ENCODE measurements around the gene ZBTB6. TPM values are rescaled to one million over a fixed set of nuclear protein-coding genes. Genes with fewer than 3 reads are reported as not detected.

The ZBTB6 gene, protein sequence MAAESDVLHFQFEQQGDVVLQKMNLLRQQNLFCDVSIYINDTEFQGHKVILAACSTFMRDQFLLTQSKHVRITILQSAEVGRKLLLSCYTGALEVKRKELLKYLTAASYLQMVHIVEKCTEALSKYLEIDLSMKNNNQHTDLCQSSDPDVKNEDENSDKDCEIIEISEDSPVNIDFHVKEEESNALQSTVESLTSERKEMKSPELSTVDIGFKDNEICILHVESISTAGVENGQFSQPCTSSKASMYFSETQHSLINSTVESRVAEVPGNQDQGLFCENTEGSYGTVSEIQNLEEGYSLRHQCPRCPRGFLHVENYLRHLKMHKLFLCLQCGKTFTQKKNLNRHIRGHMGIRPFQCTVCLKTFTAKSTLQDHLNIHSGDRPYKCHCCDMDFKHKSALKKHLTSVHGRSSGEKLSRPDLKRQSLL
- 1 to 10 TPM; 6.9 to 8.6 TPM for total RNA-seq
- polyA plus RNA-seq (ENCODE audit: insufficient read length in 6 of 6) = 10 to 100 TPM; 13.3 to 15.3 (median 14.4) TPM
- long read RNA-seq, donor 1, full-length matches to known transcripts = 3 of 3 reads
- long read RNA-seq, donor 1, partial matches to known transcripts = 0 of 3 reads
- long read RNA-seq, donor 1, other reads (novel, unspliced or antisense) = 0 of 3 reads
- long read RNA-seq, donor 2, full-length matches to known transcripts = 3 of 3 reads
- long read RNA-seq, donor 2, partial matches to known transcripts = 0 of 3 reads
- long read RNA-seq, donor 2, other reads (novel, unspliced or antisense) = 0 of 3 reads
- long read RNA-seq, donor 3, full-length matches to known transcripts = 1 of 1 reads
- long read RNA-seq, donor 3, partial matches to known transcripts = 0 of 1 reads
- long read RNA-seq, donor 3, other reads (novel, unspliced or antisense) = 0 of 1 reads
- long read RNA-seq, donor 4 = 0 reads
- long read RNA-seq, donor 5, full-length matches to known transcripts = 3 of 3 reads
- long read RNA-seq, donor 5, partial matches to known transcripts = 0 of 3 reads
- long read RNA-seq, donor 5, other reads (novel, unspliced or antisense) = 0 of 3 reads
- long read RNA-seq, donor 6, full-length matches to known transcripts = 5 of 5 reads
- long read RNA-seq, donor 6, partial matches to known transcripts = 0 of 5 reads
- long read RNA-seq, donor 6, other reads (novel, unspliced or antisense) = 0 of 5 reads
- long read RNA-seq, donor 7, full-length matches to known transcripts = 3 of 3 reads
- long read RNA-seq, donor 7, partial matches to known transcripts = 0 of 3 reads
- long read RNA-seq, donor 7, other reads (novel, unspliced or antisense) = 0 of 3 reads
- long read RNA-seq, donor 8, full-length matches to known transcripts = 1 of 1 reads
- long read RNA-seq, donor 8, partial matches to known transcripts = 0 of 1 reads
- long read RNA-seq, donor 8, other reads (novel, unspliced or antisense) = 0 of 1 reads
- long read RNA-seq, donor 9 = 0 reads
- long read RNA-seq, donor 10 = 0 reads
- long read RNA-seq, donor 11, full-length matches to known transcripts = 7 of 7 reads
- long read RNA-seq, donor 11, partial matches to known transcripts = 0 of 7 reads
- long read RNA-seq, donor 11, other reads (novel, unspliced or antisense) = 0 of 7 reads
- long read RNA-seq, donor 12, full-length matches to known transcripts = 2 of 2 reads
- long read RNA-seq, donor 12, partial matches to known transcripts = 0 of 2 reads
- long read RNA-seq, donor 12, other reads (novel, unspliced or antisense) = 0 of 2 reads

DNA sequence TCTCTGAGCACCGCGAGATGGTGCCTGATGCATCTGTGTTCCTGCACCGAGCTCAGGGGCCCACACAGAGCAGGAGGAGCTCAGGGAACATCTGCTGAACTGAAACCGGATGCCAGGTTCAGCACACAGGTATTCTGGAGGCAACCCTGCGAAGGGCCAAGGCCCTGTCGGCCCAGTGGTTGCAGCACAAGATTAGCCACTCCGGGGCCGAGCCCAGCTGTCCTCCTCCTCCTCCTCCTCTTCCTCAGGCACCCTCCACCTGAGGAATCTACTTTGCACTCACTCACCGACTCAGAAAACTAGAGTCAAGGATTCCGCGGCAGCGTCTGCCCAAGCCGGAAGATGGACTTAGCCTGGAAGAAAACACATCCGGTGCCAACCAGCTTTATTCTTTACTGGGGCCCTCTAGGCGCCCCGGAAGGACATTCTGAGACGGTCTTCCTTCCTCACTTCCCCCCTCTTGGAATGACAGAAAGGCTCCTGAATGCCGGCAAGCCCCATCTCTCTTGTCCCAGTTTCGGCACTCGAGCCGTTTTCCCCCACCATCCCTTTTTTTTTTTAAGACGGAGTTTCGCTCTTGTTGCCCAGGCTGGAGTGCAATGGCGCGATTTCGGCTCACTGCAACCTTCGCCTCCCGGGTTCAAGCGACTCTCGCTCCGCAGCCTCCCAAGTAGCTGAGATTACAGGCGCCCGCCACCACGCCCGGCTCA, at the start of gene ZBTB6:
Gene ZBTB6 (minus strand): TSS at position 360 of the 710 bp plus-strand sequence. CDS start 1,251 bp downstream, outside the sequence.
- ATAC-seq = peak; percentile 99
- DNase-seq = peak in 3 of 4 donors; percentile 76 to 80 (median 78)
- peaks cover 0 to 30% of the 10 kb centered on the region in 2 donors for H3K36me3 ChIP-seq
- intact Hi-C loops (cut with DNase I) = no loop called here
- no peaks in the 10 kb centered on the region for H3K9me3 ChIP-seq
- H3K4me3 ChIP-seq = peak within 1 kb of the TSS; percentile 53 to 62
- H3K27ac ChIP-seq = peak within 1 kb of the TSS; percentile 76 to 84
- peaks cover 7 to 12% of the 10 kb centered on the region in 2 donors for H3K4me1 ChIP-seq
- TF ChIP-seq, protein P1, sequence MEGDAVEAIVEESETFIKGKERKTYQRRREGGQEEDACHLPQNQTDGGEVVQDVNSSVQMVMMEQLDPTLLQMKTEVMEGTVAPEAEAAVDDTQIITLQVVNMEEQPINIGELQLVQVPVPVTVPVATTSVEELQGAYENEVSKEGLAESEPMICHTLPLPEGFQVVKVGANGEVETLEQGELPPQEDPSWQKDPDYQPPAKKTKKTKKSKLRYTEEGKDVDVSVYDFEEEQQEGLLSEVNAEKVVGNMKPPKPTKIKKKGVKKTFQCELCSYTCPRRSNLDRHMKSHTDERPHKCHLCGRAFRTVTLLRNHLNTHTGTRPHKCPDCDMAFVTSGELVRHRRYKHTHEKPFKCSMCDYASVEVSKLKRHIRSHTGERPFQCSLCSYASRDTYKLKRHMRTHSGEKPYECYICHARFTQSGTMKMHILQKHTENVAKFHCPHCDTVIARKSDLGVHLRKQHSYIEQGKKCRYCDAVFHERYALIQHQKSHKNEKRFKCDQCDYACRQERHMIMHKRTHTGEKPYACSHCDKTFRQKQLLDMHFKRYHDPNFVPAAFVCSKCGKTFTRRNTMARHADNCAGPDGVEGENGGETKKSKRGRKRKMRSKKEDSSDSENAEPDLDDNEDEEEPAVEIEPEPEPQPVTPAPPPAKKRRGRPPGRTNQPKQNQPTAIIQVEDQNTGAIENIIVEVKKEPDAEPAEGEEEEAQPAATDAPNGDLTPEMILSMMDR (IDR thresholded peaks at IDR 0.05) = no peak
- no peaks in the 10 kb centered on the region for H3K27me3 ChIP-seq

DNA sequence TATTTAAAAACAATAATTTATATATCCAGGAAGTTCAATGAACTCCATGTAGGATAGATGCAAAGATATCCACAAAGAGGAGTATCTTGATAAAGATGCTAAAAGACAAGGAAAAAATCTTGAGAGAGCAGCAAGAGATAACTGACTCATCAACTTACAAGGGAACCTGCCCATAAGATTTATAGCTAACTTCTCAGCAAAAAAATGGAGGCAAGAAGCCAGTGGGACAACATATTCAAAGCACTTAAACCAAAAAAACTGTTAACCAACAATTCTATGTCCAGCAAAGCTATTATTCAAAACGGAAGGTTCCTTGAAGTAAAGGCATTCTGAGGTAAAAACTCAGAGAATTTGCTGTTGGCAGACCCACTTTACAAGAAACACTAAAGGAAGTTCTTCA, 48.0 kb upstream of the ZBTB6 start:
- ATAC-seq (no peak), DNase-seq (no peak)
- Histone ChIP-seq H3K27me3 (no peaks in the 10 kb centered on the region), H3K9me3 (no peaks in the 10 kb centered on the region), H3K36me3 (peaks cover 0 to 26% of the 10 kb centered on the region in 2 donors), H3K4me1 (no peaks in the 10 kb centered on the region), H3K27ac (no peak overlapping the region), H3K4me3 (no peak overlapping the region)
- intact Hi-C loops (cut with DNase I) = no loop called here
- TF ChIP-seq, protein P1 (IDR thresholded peaks at IDR 0.05) = no peak

DNA sequence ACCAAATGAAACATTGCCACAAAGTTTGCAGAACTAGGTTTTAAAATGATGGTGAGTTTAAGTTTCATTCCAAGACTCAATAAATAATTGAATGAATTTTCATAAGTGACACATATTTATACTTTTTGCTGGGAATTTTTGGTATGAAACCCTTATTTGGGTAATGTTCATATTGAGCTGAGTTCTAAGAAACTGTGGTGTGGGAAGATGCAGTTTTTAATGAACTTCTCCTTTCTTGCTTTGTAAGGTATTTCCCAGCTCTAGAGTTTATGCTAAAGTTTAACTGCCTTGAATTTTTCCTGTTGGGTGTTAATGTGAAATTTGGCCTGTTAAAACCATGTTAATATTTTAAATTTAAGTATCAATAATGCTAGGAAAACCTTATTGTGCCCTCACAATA, 42.8 kb upstream of the ZBTB6 start:
- H3K4me1 ChIP-seq = peaks cover 12 to 22% of the 10 kb centered on the region in 2 donors
- no peak overlapping the region for H3K27ac ChIP-seq
- TF ChIP-seq, protein P1 (IDR thresholded peaks at IDR 0.05) = no peak
- intact Hi-C loops (cut with DNase I) = no loop called here
- DNase-seq = no peak
- H3K4me3 ChIP-seq = no peak overlapping the region
- no peaks in the 10 kb centered on the region for H3K27me3 ChIP-seq
- peaks cover 0 to 10% of the 10 kb centered on the region in 2 donors for H3K36me3 ChIP-seq
- H3K9me3 ChIP-seq = no peaks in the 10 kb centered on the region
- no peak for ATAC-seq

DNA sequence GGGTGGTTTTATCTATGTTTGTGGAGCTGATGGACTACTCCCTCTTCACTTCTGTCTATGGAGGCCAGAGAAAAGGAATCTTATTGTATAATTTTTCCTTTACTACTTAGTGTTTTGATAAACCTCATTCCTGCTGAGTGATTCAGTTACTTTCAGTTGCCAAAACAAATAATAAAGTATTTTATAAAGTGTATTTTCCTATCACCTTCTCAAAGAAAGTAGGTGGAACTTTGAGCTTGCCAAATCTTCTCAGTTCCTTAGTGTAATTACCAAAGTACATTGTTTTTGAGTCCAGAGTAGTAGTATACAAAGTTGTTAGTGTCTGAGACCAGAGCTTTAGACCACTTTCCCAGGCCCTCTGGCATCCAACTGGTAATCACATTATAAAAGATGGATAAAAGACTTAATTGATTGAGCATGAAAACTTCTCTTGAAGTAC, 41.1 kb upstream of the ZBTB6 start:
- H3K36me3 ChIP-seq = no peaks in the 10 kb centered on the region
- no peaks in the 10 kb centered on the region for H3K9me3 ChIP-seq
- H3K4me3 ChIP-seq = no peak overlapping the region
- intact Hi-C loops (cut with DNase I) = no loop called here
- H3K27me3 ChIP-seq = no peaks in the 10 kb centered on the region
- H3K27ac ChIP-seq = peak overlapping the region; percentile 33 to 42
- ATAC-seq (peak; percentile 73), DNase-seq (no peak)
- peaks cover 14 to 22% of the 10 kb centered on the region in 2 donors for H3K4me1 ChIP-seq
- TF ChIP-seq, protein P1 (IDR thresholded peaks at IDR 0.05) = no peak
